Fibroblast of skin of right biceps (primary cell): ENCODE data around the gene F11.
"Not testable (repeated sequence)": the region's sequence is repeated elsewhere in the genome, so short reads cannot be mapped to it uniquely, and the experiment has no call there.

Experiments used
- DNase-seq: peaks from one replicate; pipeline ENCODE4 v3.0.0-alpha.2; 2013

F11 gene

GRCh38 chr4:186300659-186301390 lies 34.8 kb downstream of the F11 start:
- no peak for DNase-seq

- DNase-seq: no peak
Measured at GRCh38 chr4:186304216-186304615, 38.2 kb downstream of the F11 start.

DNA sequence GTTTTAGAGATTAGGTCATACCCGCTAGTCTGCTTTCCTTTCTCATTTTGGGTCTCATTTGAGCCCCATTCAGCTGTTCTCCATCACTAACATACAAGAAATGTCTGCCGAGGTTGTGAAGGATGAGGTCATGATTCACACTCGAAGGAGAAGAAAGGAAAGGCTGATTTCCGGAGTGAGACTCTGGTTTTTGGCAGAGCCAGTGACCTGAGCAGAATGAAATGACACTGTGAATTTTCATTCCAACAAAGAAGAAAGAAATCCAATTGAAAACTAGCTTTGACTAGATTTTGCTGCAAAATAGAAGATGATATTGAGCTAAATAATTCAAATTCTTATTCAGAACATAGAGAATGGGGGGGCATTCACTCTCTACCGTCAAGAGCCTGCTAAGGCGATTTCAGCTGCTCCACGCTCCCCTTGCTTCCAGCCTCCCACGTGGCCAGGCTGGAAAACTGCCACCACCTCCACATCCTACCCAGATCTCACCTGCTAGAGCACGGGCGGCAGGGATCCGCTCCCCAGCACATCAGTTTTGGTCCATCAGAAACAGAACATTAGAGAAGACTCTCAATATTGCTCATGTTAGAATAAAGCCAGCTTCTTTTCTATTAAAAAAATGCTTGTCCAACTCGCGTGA lies 39.0 kb downstream of the F11 start:
- DNase-seq: peak; percentile 12

DNA sequence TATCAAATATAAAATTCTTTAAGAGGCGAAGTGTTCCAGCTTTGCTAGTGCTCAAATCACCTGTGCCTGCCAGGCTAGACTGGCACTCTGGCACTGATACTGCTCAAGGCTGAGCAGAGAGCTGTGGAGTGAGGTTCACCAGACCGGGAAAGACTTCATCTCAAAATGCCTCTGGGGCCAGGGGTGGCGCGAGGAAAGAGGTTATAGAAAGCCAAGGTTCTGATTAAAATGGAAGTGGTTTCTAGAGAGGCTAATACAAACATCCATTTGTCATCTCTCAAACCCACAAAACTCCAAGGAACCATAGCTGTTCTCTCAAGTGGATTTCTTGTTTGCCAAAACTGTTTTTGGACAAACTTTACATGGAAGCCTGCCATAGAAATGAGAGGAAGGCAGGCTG lies 41.5 kb downstream of the F11 start:
- DNase-seq: no peak

DNA sequence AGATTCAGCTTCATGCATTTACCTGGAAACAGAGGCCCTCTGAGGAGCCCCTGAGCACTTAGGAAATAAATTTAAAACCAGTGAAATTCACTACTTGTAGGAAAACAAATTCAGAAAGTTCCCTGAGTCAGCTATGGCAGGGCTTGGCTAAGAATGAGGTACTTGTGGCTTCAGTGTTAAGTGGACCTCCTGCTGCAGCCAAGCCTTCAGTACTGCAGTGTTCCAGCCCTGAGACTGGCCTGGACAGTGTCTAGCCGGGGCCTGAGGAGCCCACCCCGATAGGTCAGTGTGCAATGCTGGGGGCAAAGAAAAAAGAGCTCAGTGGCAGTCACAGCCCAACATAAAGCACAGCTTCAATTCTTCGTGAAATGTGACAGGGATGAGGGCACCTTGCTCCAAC lies 41.9 kb downstream of the F11 start:
- DNase-seq: no peak

- DNase-seq: no peak
Measured at GRCh38 chr4:186318481-186318880, 52.5 kb downstream of the F11 start.

GRCh38 chr4:186324660-186325059 lies 58.7 kb downstream of the F11 start:
- not testable (repeated sequence) for DNase-seq

GRCh38 chr4:186326391-186326790 lies 60.4 kb downstream of the F11 start:
- DNase-seq: no peak

DNA sequence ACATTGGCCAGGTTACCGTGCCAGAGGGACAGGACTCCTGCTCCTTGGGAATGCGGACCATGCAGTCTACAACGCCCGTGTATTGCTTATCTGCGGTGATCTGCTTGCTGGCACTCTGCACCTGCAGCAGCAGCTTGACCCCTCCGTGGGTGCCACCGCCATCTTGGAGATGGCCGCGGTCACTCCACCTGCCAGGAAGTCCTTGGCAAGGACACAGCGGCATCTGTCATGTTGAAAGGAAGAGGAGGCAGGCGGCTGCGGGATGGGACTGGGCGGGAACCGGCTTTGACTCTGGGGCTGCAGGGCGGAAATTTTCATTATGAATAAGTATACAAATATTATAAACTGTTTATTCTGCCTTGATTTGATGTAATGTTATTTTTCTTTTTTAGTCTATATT lies 63.4 kb downstream of the F11 start:
- no peak for DNase-seq

GRCh38 chr4:186330368-186330767 lies 64.4 kb downstream of the F11 start:
- no peak for DNase-seq

DNA sequence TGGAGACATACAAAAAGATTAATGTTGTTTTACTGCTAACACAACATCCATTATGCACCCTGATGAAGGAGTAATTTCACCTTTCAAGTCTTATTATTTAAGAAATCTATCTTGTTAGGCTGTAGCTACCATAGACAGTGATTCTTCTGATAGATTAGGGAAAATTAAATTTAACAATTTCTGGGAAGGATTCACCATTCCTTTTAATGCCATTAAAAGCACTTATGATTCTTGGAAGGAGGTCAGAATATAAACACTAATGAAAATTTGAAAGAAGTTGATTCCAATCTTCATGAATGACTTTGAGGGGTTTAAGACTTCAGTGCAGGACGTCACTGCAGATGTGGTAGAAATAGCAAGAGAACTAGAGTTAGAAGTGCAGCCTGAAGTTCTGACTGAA lies 69.8 kb downstream of the F11 start:
- no peak for DNase-seq
